ENCODE data around the gene MED16.

Gene MED16

GRCh38 chr19:919199-920050 is 26.4 kb upstream of the MED16 start:
- peaks cover 24% of the 10 kb centered on the region for H3K27me3 ChIP-seq (ENCODE audit: insufficient read depth, low read depth, severe bottlenecking)
- no peaks in the 10 kb centered on the region for H3K9me3 ChIP-seq (ENCODE audit: severe bottlenecking)
- H3K4me3 ChIP-seq (ENCODE audit: low read depth, low read length): peak overlapping the region; percentile 42
- DNase-seq: no peak
- H3K27ac ChIP-seq: no peak overlapping the region
- no peak for TF ChIP-seq CTCF (IDR thresholded peaks at IDR 0.05; ENCODE audit: low read depth, low read length)
- H3K36me3 ChIP-seq: no peaks in the 10 kb centered on the region

- H3K27ac ChIP-seq: no peak overlapping the region
- DNase-seq: no peak
- TF ChIP-seq CTCF (IDR thresholded peaks at IDR 0.05; ENCODE audit: low read depth, low read length): no peak
- H3K4me3 ChIP-seq (ENCODE audit: low read depth, low read length): peak overlapping the region; percentile 46
- H3K36me3 ChIP-seq: no peaks in the 10 kb centered on the region
- H3K9me3 ChIP-seq (ENCODE audit: severe bottlenecking): no peaks in the 10 kb centered on the region
- peaks cover 24% of the 10 kb centered on the region for H3K27me3 ChIP-seq (ENCODE audit: insufficient read depth, low read depth, severe bottlenecking)
Measured at GRCh38 chr19:918481-919198, 25.7 kb upstream of the MED16 start.

- Histone ChIP-seq H3K27ac (no peak overlapping the region), H3K36me3 (no peaks in the 10 kb centered on the region), H3K9me3 (ENCODE audit: severe bottlenecking) (no peaks in the 10 kb centered on the region), H3K27me3 (ENCODE audit: insufficient read depth, low read depth, severe bottlenecking) (peaks cover 24% of the 10 kb centered on the region), H3K4me3 (ENCODE audit: low read depth, low read length) (peak overlapping the region; percentile 46)
- DNase-seq: no peak
- no peak for TF ChIP-seq CTCF (IDR thresholded peaks at IDR 0.05; ENCODE audit: low read depth, low read length)
Measured at GRCh38 chr19:918152-918437, 25.1 kb upstream of the MED16 start.

DNA sequence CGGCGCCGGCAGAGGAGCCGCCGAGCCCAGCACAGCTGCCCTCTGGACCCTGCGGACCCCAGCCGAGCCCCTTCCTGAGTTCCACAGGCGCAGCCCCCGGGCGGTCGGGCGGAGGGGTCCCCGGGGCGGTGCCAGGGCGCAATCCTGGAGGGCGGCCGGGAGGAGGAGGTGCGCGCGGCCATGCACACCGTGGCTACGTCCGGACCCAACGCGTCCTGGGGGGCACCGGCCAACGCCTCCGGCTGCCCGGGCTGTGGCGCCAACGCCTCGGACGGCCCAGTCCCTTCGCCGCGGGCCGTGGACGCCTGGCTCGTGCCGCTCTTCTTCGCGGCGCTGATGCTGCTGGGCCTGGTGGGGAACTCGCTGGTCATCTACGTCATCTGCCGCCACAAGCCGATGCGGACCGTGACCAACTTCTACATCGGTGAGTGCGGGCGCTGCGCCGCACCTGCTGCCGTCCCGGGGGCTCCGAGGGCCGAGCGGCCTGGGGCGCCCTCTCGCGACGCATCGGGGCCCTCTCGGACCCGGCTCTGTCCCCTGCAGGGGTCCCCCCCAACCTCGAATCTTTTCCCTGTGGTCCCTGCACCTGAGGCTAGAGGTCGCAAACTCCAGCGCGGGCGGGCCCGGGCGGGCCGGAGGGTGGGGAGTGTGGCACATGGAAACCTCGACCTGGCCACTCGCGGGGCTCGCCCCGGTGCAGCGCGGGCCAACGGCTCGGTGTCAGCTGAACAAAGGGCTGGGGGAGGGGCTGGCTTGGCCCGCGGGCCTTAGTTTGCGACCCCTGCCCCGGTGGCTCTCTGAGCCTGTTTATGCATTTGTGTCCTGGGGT is 24.6 kb upstream of the MED16 start, which contains the start of gene KISS1R:
Gene KISS1R, plus strand, starts transcription at position 11 of the 829 bp plus-strand sequence. Its CDS starts 170 bp downstream, at position 181.
- DNase-seq: peak; percentile 82
- peak; percentile 94 for TF ChIP-seq CTCF (IDR thresholded peaks at IDR 0.05; ENCODE audit: low read depth, low read length)
- no peak within 1 kb of the TSS for H3K27ac ChIP-seq
- peaks cover 24% of the 10 kb centered on the region for H3K27me3 ChIP-seq (ENCODE audit: insufficient read depth, low read depth, severe bottlenecking)
- H3K9me3 ChIP-seq (ENCODE audit: severe bottlenecking): no peaks in the 10 kb centered on the region
- H3K36me3 ChIP-seq: no peaks in the 10 kb centered on the region
- peak within 1 kb of the TSS; percentile 46 for H3K4me3 ChIP-seq (ENCODE audit: low read depth, low read length)

DNA sequence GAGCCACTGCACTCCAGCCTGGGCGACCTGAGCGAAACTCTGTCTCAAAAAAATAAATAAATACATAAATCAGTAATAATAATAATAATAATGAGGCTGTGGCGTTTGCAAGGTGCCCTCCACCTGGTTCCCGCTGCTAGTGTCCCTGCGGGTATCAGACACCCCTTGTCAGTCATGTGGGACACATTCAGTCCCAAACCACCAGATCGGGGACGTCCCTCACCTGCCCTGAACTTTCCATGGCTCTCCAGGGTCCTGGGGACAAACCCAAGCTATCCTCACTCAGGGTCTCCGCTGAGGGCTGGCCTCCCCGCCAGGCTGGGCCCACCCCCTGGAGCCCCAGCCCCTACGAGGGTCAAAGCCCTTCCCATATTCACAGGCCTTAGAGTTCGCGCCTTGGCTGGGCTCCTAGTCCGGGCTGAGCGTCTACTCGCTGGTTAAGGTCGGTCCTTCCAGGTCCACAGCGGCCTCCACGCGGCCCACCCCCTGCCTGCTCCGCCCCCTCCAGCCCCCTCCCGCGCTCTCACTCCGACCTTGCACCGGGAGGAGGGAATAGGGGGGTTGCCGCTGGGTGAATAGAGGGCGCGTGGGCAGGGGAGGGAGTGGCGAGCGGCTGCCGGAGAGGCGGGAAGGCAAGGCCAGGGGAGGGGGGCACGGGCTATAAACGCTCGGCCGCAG is 23.8 kb upstream of the MED16 start:
- Histone ChIP-seq H3K27ac (no peak overlapping the region), H3K4me3 (ENCODE audit: low read depth, low read length) (peak overlapping the region; percentile 46), H3K36me3 (no peaks in the 10 kb centered on the region), H3K27me3 (ENCODE audit: insufficient read depth, low read depth, severe bottlenecking) (peaks cover 24% of the 10 kb centered on the region), H3K9me3 (ENCODE audit: severe bottlenecking) (no peaks in the 10 kb centered on the region)
- peak; percentile 73 for DNase-seq
- TF ChIP-seq CTCF (IDR thresholded peaks at IDR 0.05; ENCODE audit: low read depth, low read length): no peak

Data from WERI-Rb-1 (cell line).